Body of pancreas (tissue), 4 donors: ENCODE data around the gene ZNF212. TPM values are rescaled to one million over a fixed set of nuclear protein-coding genes. Genes with fewer than 3 reads are reported as not detected.

Experiments
- ATAC-seq: fragments of 150-250 bp; one replicate; pipeline ENCODE4 v1.9.1; 2016
- DNase-seq, 4 donors: peaks; one replicate each; pipeline ENCODE4 v3.0.0-alpha.2; 2019
- H3K27ac ChIP-seq, 4 donors: fragments of 200-600 bp; sonication (generic); 1 replicate in 3 of 4; 2 replicates in 1 of 4; pipeline versions ENCODE4 v1.5.1 to v1.6.1; 2016 to 2019; ENCODE audit warnings: mild to moderate bottlenecking in 1 of 4, mixed read lengths in 1 of 4, moderate library complexity in 1 of 4
- H3K27me3 ChIP-seq, 2 donors: fragments of 200-600 bp; sonication (generic); one replicate each; pipeline ENCODE4 v1.6.0; 2016; ENCODE audit warnings: mild to moderate bottlenecking in 1 of 2
- H3K36me3 ChIP-seq, 2 donors: fragments of 200-600 bp; sonication (generic); replicated peaks in 1 of 2; 2 replicates each; pipeline ENCODE4 v1.5.1; 2016; ENCODE audit warnings: low read depth in 2 of 2; ENCODE audit not compliant: insufficient read depth in 1 of 2
- H3K4me1 ChIP-seq: fragments of 200-600 bp; sonication (generic); one replicate; pipeline ENCODE4 v1.6.0; 2016
- H3K4me3 ChIP-seq, 2 donors: fragments of 200-600 bp; sonication (generic); 1 replicate in 1 of 2; 2 replicates in 1 of 2; pipeline ENCODE4 v1.5.1; 2016 to 2019
- H3K9me3 ChIP-seq, 3 donors: fragments of 200-600 bp; sonication (generic); 1 replicate in 2 of 3; 2 replicates in 1 of 3; pipeline ENCODE4 v1.5.1; 2016
- CTCF ChIP-seq, 7 experiments: fragments of 450-650 bp in 4 of 7; fragments of 200-600 bp in 3 of 7; sonication (generic) in 3 of 7; IDR thresholded peaks; one replicate each; pipeline ENCODE4 v1.5.1; 2016 to 2019; ENCODE audit warnings: antibody characterized with exemption in 7 of 7
- POLR2A ChIP-seq, 3 donors: fragments of 450-650 bp; IDR thresholded peaks; one replicate each; pipeline ENCODE4 v1.6.1; 2016; ENCODE audit warnings: antibody characterized with exemption in 3 of 3, mild to moderate bottlenecking in 2 of 3
- WGBS, 2 donors: methylation state at CpG; one replicate each; pipeline ENCODE4 v1.1.5; 2017; 5-methylcytosine and 5-hydroxymethylcytosine counted together
- intact Hi-C: fragments of 100-400 bp; cut with DNase I; formaldehyde crosslinking; loops from one replicate; pipeline ENCODE4 v1.15.1; 2023
- total RNA-seq, 2 donors: library from RNA; depleted of rRNA; stranded (reverse); fragments of >200 nt; gene quantifications; one replicate each; pipeline ENCODE4 v1.1.0, GENCODE V29; 2016

Gene ZNF212
- total RNA-seq, 2 donors from 2014 or later = 5.7 to 6.6 TPM

- TF ChIP-seq POLR2A (IDR thresholded peaks at IDR 0.05) (no peak), CTCF (IDR thresholded peaks at IDR 0.05) (no peak)
- ATAC-seq = no peak
These were observed 21.9 kb upstream of the ZNF212 start for GRCh38 chr7:149217570-149217969.

GRCh38 chr7:149218469-149219420 lies 20.7 kb upstream of the ZNF212 start:
- peaks cover 0 to 23% of the 10 kb centered on the region in 2 donors for H3K36me3 ChIP-seq
- no peak for ATAC-seq

More at GRCh38 chr7:149217570-149217969, 21.9 kb upstream of the ZNF212 start:
- no peaks in the 10 kb centered on the region for H3K9me3 ChIP-seq
- DNase-seq = no peak
- intact Hi-C loops = no loop called here
- H3K36me3 ChIP-seq = peaks cover 0 to 31% of the 10 kb centered on the region in 2 donors
- H3K27ac ChIP-seq = no peak overlapping the region
- no peaks in the 10 kb centered on the region for H3K27me3 ChIP-seq
- 84 to 93% methylated on average over 6 of the region's 6 CpGs for WGBS, 2 donors
- H3K4me1 ChIP-seq = no peaks in the 10 kb centered on the region
- no peak overlapping the region for H3K4me3 ChIP-seq

GRCh38 chr7:149220534-149220933 lies 18.9 kb upstream of the ZNF212 start:
- peaks cover 4 to 8% of the 10 kb centered on the region in 2 donors for H3K36me3 ChIP-seq

More at GRCh38 chr7:149218469-149219420, 20.7 kb upstream of the ZNF212 start:
- TF ChIP-seq POLR2A (IDR thresholded peaks at IDR 0.05) = no peak
- TF ChIP-seq CTCF (IDR thresholded peaks at IDR 0.05) = no peak
- DNase-seq = no peak
- no peaks in the 10 kb centered on the region for H3K4me1 ChIP-seq
- no peak overlapping the region for H3K27ac ChIP-seq
- H3K9me3 ChIP-seq = no peaks in the 10 kb centered on the region
- intact Hi-C loops = no loop called here
- no peaks in the 10 kb centered on the region for H3K27me3 ChIP-seq
- WGBS, 2 donors = 85 to 86% methylated on average over 9 to 10 of the region's 10 CpGs
- H3K4me3 ChIP-seq = no peak overlapping the region

GRCh38 chr7:149223176-149223575 lies 16.3 kb upstream of the ZNF212 start:
- H3K4me3 ChIP-seq = no peak overlapping the region
- H3K9me3 ChIP-seq = no peaks in the 10 kb centered on the region
- no peaks in the 10 kb centered on the region for H3K27me3 ChIP-seq
- TF ChIP-seq CTCF (IDR thresholded peaks at IDR 0.05) (no peak), POLR2A (IDR thresholded peaks at IDR 0.05) (no peak)
- H3K4me1 ChIP-seq = no peaks in the 10 kb centered on the region
- 92 to 100% methylated on average over 8 of the region's 8 CpGs for WGBS, 2 donors
- peaks cover 4% of the 10 kb centered on the region in 2 donors for H3K36me3 ChIP-seq
- DNase-seq (no peak), ATAC-seq (no peak)
- intact Hi-C loops = no loop called here
- no peak overlapping the region for H3K27ac ChIP-seq

More at GRCh38 chr7:149220534-149220933, 18.9 kb upstream of the ZNF212 start:
- TF ChIP-seq POLR2A (IDR thresholded peaks at IDR 0.05) = no peak
- no peak for TF ChIP-seq CTCF (IDR thresholded peaks at IDR 0.05)
- no peak for DNase-seq
- no peaks in the 10 kb centered on the region for H3K9me3 ChIP-seq
- H3K27me3 ChIP-seq = no peaks in the 10 kb centered on the region
- H3K4me3 ChIP-seq = no peak overlapping the region
- WGBS, 2 donors = 71 to 86% methylated on average over 6 of the region's 6 CpGs
- intact Hi-C loops = no loop called here
- ATAC-seq = no peak
- H3K4me1 ChIP-seq = no peaks in the 10 kb centered on the region
- no peak overlapping the region for H3K27ac ChIP-seq
